Activated CD8-positive, alpha-beta T cell treated with anti-CD3 and anti-CD28 coated beads for 36 hours (primary cell): ENCODE data around the gene CD244. TPM values are rescaled to one million over a fixed set of nuclear protein-coding genes. Genes with fewer than 3 reads are reported as not detected.
A peak's percentile ranks its signal among the peaks of the same experiment; 100 is the strongest.

Experiments used
- ATAC-seq: fragments of 200-7000 bp; cut with Tn5 transposase; one replicate; pipeline ENCODE4 v1.10.0; 2021; ENCODE audit warnings: mild to moderate bottlenecking, moderate library complexity
- CTCF ChIA-PET: fragments of 350-600 bp; sonication (Branson Sonifier 250); formaldehyde crosslinking; loops from one replicate; lab custom pipeline; 2021; ENCODE audit warnings: antibody characterized with exemption; lab: Charles Lee
- POLR2A ChIA-PET: fragments of 350-600 bp; sonication (Branson Sonifier 250); formaldehyde crosslinking; loops from one replicate; lab custom pipeline; 2021; ENCODE audit warnings: antibody characterized with exemption; lab: Charles Lee
- DNase-seq: peaks from one replicate; pipeline ENCODE4 v3.0.0-alpha.2; 2020
- H3K27ac Mint-ChIP-seq: one replicate; pipeline ENCODE4 v1.8.0; 2021; ENCODE audit warnings: mild to moderate bottlenecking, mixed read lengths
- H3K27me3 Mint-ChIP-seq: one replicate; pipeline ENCODE4 v1.8.0; 2021; ENCODE audit warnings: mixed read lengths
- H3K36me3 Mint-ChIP-seq: one replicate; pipeline ENCODE4 v1.8.0; 2021; ENCODE audit warnings: low read depth, mixed read lengths
- H3K4me1 Mint-ChIP-seq: one replicate; pipeline ENCODE4 v1.8.0; 2021; ENCODE audit warnings: low read depth, mixed read lengths
- H3K4me3 Mint-ChIP-seq: one replicate; pipeline ENCODE4 v1.8.0; 2021; ENCODE audit warnings: mild to moderate bottlenecking, moderate library complexity, mixed read lengths
- H3K9me3 Mint-ChIP-seq: one replicate; pipeline ENCODE4 v1.8.0; 2021; ENCODE audit warnings: mixed read lengths
- CTCF ChIP-seq: fragments of 200-600 bp; IDR thresholded peaks from one replicate; pipeline ENCODE4 v1.8.0; 2022; ENCODE audit warnings: antibody characterized with exemption, mild to moderate bottlenecking
- intact Hi-C: fragments of 100-400 bp; cut with micrococcal nuclease; formaldehyde crosslinking; loops from one replicate; pipeline ENCODE4 v1.10.0; 2022
- total RNA-seq, 2 experiments: library from RNA; stranded (reverse); gene quantifications; one replicate each; pipeline ENCODE4 v1.2.3, GENCODE V29; 2021

The CD244 gene
- total RNA-seq, 2 experiments from 2014 or later, result 1.4 to 1.8 TPM

GRCh38 chr1:160836561-160836960 is 26.1 kb downstream of the CD244 start:
- peak overlapping the region; percentile 99 for H3K27ac Mint-ChIP-seq
- POLR2A ChIA-PET, result interaction anchor here (0.9 to 2.5 kb wide), 16 partner anchors 19 to 162 kb away, joined by 3 to 10 read pairs (median 4); partner anchors contain the start of gene LY9

GRCh38 chr1:160835751-160836150 is 26.9 kb downstream of the CD244 start:
- intact Hi-C loops, result loop anchor here (1.0 to 2.0 kb wide), 2 partner anchors 42 to 115 kb away; no protein-coding TSS in a partner anchor

More at GRCh38 chr1:160836561-160836960, 26.1 kb downstream of the CD244 start:
- Mint-ChIP-seq H3K36me3 (no peaks in the 10 kb centered on the region), H3K4me1 (peaks cover 65% of the 10 kb centered on the region), H3K27me3 (no peaks in the 10 kb centered on the region), H3K4me3 (peak overlapping the region; percentile 19), H3K9me3 (no peaks in the 10 kb centered on the region)
- CTCF ChIA-PET, result interaction anchor here (0.8 to 12.6 kb wide), 28 partner anchors 8 to 261 kb away, joined by 3 to 298 read pairs (median 8); partner anchors contain the start of genes CD48, ITLN1, ITLN2 and KLHDC9
- DNase-seq (no peak), ATAC-seq (no peak)
- intact Hi-C loops, result no loop called here
- TF ChIP-seq CTCF, result no peak

GRCh38 chr1:160834945-160835565 is 27.6 kb downstream of the CD244 start:
- H3K36me3 Mint-ChIP-seq, result no peaks in the 10 kb centered on the region
- CTCF ChIA-PET, result interaction anchor here (0.6 to 12.6 kb wide), 47 partner anchors 9 to 305 kb away, joined by 3 to 298 read pairs (median 5); partner anchors contain the start of genes CD244, ITLN2, LY9 and TSTD1
- no peaks in the 10 kb centered on the region for H3K9me3 Mint-ChIP-seq
- H3K27ac Mint-ChIP-seq, result peak overlapping the region; percentile 78
- H3K4me1 Mint-ChIP-seq, result peaks cover 69% of the 10 kb centered on the region
- no peak for ATAC-seq
- no peaks in the 10 kb centered on the region for H3K27me3 Mint-ChIP-seq
- H3K4me3 Mint-ChIP-seq, result no peak overlapping the region
- TF ChIP-seq CTCF, result peak; percentile 80
- POLR2A ChIA-PET, result interaction anchor here (2.5 kb wide), 1 partner anchor 39 kb away, joined by 7 read pairs; the partner anchor contains the start of gene LY9
- peak; percentile 56 for DNase-seq
- intact Hi-C loops, result loop anchor here (1.0 to 2.0 kb wide), 2 partner anchors 42 to 116 kb away; no protein-coding TSS in a partner anchor

More at GRCh38 chr1:160835751-160836150, 26.9 kb downstream of the CD244 start:
- peaks cover 65% of the 10 kb centered on the region for H3K4me1 Mint-ChIP-seq
- ChIA-PET POLR2A (interaction anchor here (1.1 to 2.5 kb wide), 3 partner anchors 25 to 115 kb away, joined by 3 to 7 read pairs (median 4); partner anchors contain the start of gene LY9), CTCF (interaction anchor here (0.8 to 12.6 kb wide), 38 partner anchors 8 to 167 kb away, joined by 3 to 298 read pairs (median 8); partner anchors contain the start of genes CD244, ITLN1, ITLN2 and LY9)
- no peaks in the 10 kb centered on the region for H3K36me3 Mint-ChIP-seq
- ATAC-seq, result no peak
- peak overlapping the region; percentile 99 for H3K27ac Mint-ChIP-seq
- TF ChIP-seq CTCF, result no peak
- no peak overlapping the region for H3K4me3 Mint-ChIP-seq
- DNase-seq, result no peak
- H3K9me3 Mint-ChIP-seq, result no peaks in the 10 kb centered on the region
- H3K27me3 Mint-ChIP-seq, result no peaks in the 10 kb centered on the region

GRCh38 chr1:160830321-160831153 is 32.1 kb downstream of the CD244 start:
- ChIA-PET CTCF (interaction anchor here (0.7 to 6.8 kb wide), 20 partner anchors 10 to 148 kb away, joined by 3 to 107 read pairs (median 4); partner anchors contain the start of genes ITLN2 and LY9), POLR2A (interaction anchor here (1.1 to 1.5 kb wide), 3 partner anchors 13 to 54 kb away, joined by 3 read pairs; no protein-coding TSS in a partner anchor)
- no peaks in the 10 kb centered on the region for H3K27me3 Mint-ChIP-seq
- peak; percentile 68 for TF ChIP-seq CTCF
- no peaks in the 10 kb centered on the region for H3K9me3 Mint-ChIP-seq
- H3K4me1 Mint-ChIP-seq, result peaks cover 34% of the 10 kb centered on the region
- H3K27ac Mint-ChIP-seq, result peak overlapping the region; percentile 62
- no peak overlapping the region for H3K4me3 Mint-ChIP-seq
- intact Hi-C loops, result loop anchor here (2.0 kb wide), 2 partner anchors 54 to 104 kb away; no protein-coding TSS in a partner anchor
- ATAC-seq (peak; percentile 84), DNase-seq (peak; percentile 89)
- H3K36me3 Mint-ChIP-seq, result peaks cover 4% of the 10 kb centered on the region
